HG02623 (cell line): ENCODE data around the gene NFKBIA.
A peak's percentile ranks its signal among the peaks of the same experiment; 100 is the strongest.
"Not testable (repeated sequence)": the region's sequence is repeated elsewhere in the genome, so short reads cannot be mapped to it uniquely, and the experiment has no call there.

ENCODE experiments used
- ATAC-seq: cut with Tn5 transposase; IDR thresholded peaks from one replicate; pipeline ENCODE4 v1.9.1; 2021; ENCODE audit warnings: moderate library complexity; ENCODE audit not compliant: unreplicated experiment

The NFKBIA gene

GRCh38 chr14:35409595-35409994 is 5.0 kb upstream of the NFKBIA start:
- ATAC-seq: no peak

GRCh38 chr14:35408026-35408425 is 3.5 kb upstream of the NFKBIA start:
- no peak for ATAC-seq

GRCh38 chr14:35407306-35407630 is 2.7 kb upstream of the NFKBIA start:
- ATAC-seq: no peak

GRCh38 chr14:35406506-35407305 is 2.2 kb upstream of the NFKBIA start:
- no peak for ATAC-seq

GRCh38 chr14:35406090-35406489 is 1.5 kb upstream of the NFKBIA start:
- no peak for ATAC-seq

GRCh38 chr14:35405304-35405996 is 901 bp upstream of the NFKBIA start:
- no peak for ATAC-seq

GRCh38 chr14:35403603-35404448 is 723 bp downstream of the NFKBIA start:
- ATAC-seq: peak; percentile 48

GRCh38 chr14:35403114-35403602 is 1.4 kb downstream of the NFKBIA start:
- no peak for ATAC-seq

GRCh38 chr14:35402323-35403113 is 2.0 kb downstream of the NFKBIA start:
- no peak for ATAC-seq

- no peak for ATAC-seq
Observed at GRCh38 chr14:35401422-35402265, 2.9 kb downstream of the NFKBIA start.

- ATAC-seq: no peak
Observed at GRCh38 chr14:35400648-35401421, 3.7 kb downstream of the NFKBIA start.

- ATAC-seq: no peak
Observed at GRCh38 chr14:35399083-35399937, 5.2 kb downstream of the NFKBIA start.

GRCh38 chr14:35398071-35398584 is 6.4 kb downstream of the NFKBIA start:
- ATAC-seq: no peak

GRCh38 chr14:35396610-35397009 is 7.9 kb downstream of the NFKBIA start:
- ATAC-seq: not testable (repeated sequence)

GRCh38 chr14:35395283-35395682 is 9.3 kb downstream of the NFKBIA start:
- no peak for ATAC-seq

- ATAC-seq: no peak
Observed at GRCh38 chr14:35394326-35395013, 10.1 kb downstream of the NFKBIA start.

- no peak for ATAC-seq
Observed at GRCh38 chr14:35393826-35394225, 10.7 kb downstream of the NFKBIA start.
